ENCODE data around the gene ABCB8.
A peak's percentile ranks its signal among the peaks of the same experiment; 100 is the strongest.

Gene ABCB8

DNA sequence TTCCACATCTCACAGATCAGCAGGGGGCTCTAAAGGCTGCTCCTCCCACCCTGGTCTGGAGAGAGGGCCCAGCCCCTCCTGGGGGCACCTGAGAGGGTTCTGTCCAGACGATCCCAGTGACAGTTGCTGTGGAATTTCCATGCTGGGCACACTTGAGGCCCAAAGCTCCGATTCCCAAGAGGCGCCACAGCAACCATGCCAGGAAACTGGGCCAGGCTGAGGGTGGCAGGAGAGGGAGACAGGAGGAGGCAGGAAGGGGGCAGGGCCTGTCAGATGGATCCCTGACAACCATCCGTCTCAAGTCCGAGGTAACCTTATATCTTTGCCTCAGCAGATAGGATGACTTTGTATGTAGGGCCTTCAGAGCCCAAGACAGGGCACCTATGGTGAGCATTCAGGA is 41.7 kb upstream of the ABCB8 start:
- H3K27ac ChIP-seq = peak overlapping the region; percentile 15; the same call in 1 of the 2 replicates
- TF ChIP-seq, protein P1, sequence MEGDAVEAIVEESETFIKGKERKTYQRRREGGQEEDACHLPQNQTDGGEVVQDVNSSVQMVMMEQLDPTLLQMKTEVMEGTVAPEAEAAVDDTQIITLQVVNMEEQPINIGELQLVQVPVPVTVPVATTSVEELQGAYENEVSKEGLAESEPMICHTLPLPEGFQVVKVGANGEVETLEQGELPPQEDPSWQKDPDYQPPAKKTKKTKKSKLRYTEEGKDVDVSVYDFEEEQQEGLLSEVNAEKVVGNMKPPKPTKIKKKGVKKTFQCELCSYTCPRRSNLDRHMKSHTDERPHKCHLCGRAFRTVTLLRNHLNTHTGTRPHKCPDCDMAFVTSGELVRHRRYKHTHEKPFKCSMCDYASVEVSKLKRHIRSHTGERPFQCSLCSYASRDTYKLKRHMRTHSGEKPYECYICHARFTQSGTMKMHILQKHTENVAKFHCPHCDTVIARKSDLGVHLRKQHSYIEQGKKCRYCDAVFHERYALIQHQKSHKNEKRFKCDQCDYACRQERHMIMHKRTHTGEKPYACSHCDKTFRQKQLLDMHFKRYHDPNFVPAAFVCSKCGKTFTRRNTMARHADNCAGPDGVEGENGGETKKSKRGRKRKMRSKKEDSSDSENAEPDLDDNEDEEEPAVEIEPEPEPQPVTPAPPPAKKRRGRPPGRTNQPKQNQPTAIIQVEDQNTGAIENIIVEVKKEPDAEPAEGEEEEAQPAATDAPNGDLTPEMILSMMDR (conservative IDR thresholded peaks at IDR 0.05) = no peak

DNA sequence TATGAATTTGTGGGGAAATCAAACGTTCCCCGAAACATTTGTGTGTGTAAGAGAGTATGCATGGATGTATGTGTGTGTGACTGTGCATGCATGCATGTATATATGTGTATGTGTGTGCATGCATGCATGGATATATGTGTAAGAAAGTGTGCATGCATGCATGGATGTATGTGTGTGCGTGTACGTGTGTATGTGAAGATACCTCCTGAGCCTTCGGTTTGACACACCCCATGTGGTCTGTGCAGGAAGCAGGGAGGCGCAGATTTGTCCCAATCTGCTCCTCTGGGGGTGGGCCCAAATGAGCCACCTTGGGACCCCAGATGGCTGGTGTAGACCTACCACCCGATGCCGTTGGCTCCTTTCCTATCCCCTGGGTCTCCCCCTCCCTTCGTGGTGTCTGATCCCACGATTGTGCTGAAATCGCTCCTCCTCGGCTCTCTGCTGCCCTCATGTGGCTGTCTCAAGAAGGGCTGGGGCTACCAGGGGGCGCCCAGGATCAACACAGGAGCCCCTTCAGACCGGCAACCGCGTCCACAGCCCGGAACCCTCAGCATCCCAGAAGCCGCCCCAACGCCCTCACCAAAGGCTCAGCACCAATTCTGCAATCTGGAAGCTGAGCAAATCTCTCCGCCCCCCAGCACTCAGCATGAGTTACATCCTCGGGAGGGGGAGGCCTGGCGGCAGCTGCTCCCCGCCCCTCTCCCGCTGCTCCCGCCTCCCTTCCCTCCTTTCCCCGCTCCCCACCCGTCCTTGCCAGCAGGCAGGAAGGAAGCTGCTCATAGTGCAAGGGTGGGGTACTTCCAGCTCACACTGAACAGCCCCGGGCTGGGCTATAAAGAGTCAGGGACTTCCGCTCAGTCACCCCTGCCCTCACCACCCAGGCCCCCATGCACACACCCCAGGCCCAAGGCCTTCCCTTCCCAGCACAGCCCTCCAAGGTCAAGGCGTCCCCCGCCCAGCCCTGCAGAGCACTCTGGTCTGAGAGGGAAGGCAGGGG is 39.7 kb upstream of the ABCB8 start:
- peak overlapping the region; percentile 19; the same call in 1 of the 2 replicates for H3K27ac ChIP-seq
- TF ChIP-seq, protein P1 (conservative IDR thresholded peaks at IDR 0.05) = peak; percentile 97

DNA sequence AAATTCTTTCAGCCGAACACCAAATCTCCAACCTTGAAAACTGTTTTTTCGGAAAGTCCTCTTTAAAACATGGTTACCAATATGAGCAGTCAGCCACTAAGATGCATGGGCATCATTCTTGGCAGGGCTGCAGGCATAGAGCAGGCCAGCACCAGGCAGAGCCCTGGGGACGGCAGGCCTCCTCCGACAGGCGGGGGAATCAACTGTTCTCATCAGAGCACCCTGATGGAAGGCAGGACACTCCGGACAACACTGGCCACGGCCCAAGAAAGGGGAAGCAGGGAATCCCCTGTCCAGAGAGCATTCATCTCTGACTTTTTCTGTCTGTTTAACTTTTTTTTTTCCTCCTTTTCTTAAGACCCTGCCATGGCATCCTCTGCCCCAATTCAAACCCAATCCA is 38.8 kb upstream of the ABCB8 start:
- TF ChIP-seq, protein P1 (conservative IDR thresholded peaks at IDR 0.05) = no peak
- H3K27ac ChIP-seq = no peak overlapping the region

DNA sequence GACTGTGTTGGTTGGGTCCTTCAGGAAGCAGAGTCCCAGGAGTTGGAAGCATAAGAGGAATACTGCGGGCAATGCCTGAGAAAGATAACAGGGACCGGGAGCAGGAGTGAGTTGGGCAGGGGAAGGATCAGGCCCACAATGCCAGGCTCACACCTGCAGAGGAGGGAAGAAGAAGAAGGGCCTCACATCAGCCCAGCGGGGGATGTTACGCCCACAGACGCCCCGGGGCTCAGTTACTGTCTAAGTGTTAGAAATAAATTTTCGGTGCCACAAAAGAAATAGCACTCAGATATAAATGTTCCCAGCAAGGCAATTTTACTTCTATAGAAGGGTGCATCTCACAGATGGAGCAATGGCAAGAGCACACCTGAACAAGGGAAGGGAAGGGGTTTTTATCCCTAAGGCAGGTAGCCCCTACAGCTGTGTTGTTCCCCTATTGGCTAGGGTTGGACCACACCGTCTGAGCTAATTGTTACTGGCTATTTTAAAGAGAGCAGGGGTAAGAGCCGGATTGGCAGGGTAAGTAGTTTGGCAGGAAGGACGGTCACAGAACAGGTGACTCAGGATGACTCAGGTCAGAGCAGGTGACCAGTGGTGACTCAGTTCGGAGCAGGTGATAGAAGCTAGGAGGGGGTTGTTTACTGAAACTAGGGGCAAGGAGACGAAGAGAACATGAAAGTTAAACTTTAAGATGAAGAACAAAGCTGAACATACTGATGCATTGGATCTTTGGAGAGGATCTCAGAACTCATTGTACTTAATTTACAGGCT is 37.6 kb upstream of the ABCB8 start, which contains the start of gene NOS3:
Gene NOS3 (plus strand): TSS at position 602 of the 771 bp plus-strand sequence. CDS start 2,787 bp downstream, outside the sequence.
- no peak within 1 kb of the TSS for H3K27ac ChIP-seq

DNA sequence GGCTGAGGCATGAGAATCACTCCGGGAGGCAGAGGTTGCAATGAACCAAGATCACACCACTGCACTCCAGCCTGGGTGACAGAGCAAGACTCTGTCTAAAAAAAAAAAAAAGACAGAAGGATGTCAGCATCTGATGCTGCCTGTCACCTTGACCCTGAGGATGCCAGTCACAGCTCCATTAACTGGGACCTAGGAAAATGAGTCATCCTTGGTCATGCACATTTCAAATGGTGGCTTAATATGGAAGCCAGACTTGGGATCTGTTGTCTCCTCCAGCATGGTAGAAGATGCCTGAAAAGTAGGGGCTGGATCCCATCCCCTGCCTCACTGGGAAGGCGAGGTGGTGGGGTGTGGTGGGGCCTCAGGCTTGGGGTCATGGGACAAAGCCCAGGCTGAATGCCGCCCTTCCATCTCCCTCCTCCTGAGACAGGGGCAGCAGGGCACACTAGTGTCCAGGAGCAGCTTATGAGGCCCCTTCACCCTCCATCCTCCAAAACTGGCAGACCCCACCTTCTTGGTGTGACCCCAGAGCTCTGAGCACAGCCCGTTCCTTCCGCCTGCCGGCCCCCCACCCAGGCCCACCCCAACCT is 36.1 kb upstream of the ABCB8 start:
- no peak overlapping the region for H3K27ac ChIP-seq
- TF ChIP-seq, protein P1 (conservative IDR thresholded peaks at IDR 0.05) = no peak

More for the DNA sequence above, 37.6 kb upstream of the ABCB8 start, which contains the start of gene NOS3:
- TF ChIP-seq, protein P1 (conservative IDR thresholded peaks at IDR 0.05) = no peak

DNA sequence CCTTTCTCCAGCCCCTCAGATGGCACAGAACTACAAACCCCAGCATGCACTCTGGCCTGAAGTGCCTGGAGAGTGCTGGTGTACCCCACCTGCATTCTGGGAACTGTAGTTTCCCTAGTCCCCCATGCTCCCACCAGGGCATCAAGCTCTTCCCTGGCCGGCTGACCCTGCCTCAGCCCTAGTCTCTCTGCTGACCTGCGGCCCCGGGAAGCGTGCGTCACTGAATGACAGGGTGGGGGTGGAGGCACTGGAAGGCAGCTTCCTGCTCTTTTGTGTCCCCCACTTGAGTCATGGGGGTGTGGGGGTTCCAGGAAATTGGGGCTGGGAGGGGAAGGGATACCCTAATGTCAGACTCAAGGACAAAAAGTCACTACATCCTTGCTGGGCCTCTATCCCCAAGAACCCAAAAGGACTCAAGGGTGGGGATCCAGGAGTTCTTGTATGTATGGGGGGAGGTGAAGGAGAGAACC is 35.4 kb upstream of the ABCB8 start:
- TF ChIP-seq, protein P1 (conservative IDR thresholded peaks at IDR 0.05) = no peak
- no peak overlapping the region for H3K27ac ChIP-seq

Data from VCaP (cell line).